GM18499 (cell line): ENCODE results near the gene IL26.
"Not testable (repeated sequence)": the region's sequence is repeated elsewhere in the genome, so short reads cannot be mapped to it uniquely, and the experiment has no call there.

ENCODE experiments used
- ATAC-seq: cut with Tn5 transposase; IDR thresholded peaks from one replicate; pipeline ENCODE4 v1.9.1; 2021; ENCODE audit warnings: moderate number of reproducible peaks; ENCODE audit not compliant: insufficient read depth, unreplicated experiment

IL26 gene

GRCh38 chr12:68240975-68241374, 15.4 kb upstream of the IL26 start:
- ATAC-seq: peak; percentile 98

- no peak for ATAC-seq
Measured at GRCh38 chr12:68240079-68240478, 14.5 kb upstream of the IL26 start.

DNA sequence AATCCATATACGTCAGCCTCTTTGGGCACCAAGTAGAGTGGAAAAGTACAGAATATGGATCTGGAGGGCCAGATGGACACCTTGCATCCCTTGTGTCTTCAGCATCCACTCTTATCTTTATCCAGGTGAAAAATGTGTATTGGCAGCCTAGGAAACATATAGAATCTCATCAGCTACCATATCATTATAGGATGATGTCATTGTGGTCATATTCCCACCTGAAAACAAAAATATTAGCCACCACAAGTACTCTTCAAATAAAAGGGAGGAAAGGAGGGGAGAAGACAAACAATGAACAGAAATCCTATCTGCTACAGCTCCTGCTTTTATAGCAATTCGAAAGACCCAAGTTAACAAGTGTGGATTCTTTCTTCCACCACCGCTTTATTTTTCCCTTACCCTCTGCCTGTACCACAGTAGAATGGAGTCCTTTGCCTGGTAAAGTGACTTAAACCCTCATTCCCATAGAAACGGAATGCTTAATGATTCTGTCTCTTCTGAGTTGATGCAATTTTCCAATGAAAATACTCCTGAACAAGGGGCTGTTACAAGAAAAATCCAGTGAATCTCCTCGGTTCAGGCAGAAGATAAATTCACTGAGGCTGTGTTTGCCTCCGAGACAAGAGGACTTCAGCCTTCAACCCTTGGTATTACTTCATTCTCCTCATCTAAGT, 13.8 kb upstream of the IL26 start:
- ATAC-seq: no peak

GRCh38 chr12:68237619-68238018, 12.0 kb upstream of the IL26 start:
- ATAC-seq: no peak

DNA sequence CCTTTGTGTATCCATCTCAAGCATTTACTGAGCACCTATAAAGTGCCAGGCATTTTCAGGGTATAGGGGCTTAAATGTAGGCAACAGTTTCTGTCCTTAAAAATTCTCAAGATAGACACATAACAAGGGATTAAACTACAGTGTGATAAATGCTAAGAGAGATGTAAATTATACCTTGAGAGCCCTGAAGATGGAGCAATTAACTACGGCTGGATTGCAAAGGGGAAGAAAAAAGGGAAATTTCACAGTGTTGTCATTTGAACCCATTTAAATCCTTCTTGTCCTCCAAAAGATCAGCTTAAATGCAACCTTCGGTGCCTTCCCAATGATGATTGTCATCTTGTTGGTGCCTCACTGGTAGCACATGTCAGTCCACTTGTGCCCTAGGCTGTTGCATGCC, 11.5 kb upstream of the IL26 start:
- ATAC-seq: no peak

DNA sequence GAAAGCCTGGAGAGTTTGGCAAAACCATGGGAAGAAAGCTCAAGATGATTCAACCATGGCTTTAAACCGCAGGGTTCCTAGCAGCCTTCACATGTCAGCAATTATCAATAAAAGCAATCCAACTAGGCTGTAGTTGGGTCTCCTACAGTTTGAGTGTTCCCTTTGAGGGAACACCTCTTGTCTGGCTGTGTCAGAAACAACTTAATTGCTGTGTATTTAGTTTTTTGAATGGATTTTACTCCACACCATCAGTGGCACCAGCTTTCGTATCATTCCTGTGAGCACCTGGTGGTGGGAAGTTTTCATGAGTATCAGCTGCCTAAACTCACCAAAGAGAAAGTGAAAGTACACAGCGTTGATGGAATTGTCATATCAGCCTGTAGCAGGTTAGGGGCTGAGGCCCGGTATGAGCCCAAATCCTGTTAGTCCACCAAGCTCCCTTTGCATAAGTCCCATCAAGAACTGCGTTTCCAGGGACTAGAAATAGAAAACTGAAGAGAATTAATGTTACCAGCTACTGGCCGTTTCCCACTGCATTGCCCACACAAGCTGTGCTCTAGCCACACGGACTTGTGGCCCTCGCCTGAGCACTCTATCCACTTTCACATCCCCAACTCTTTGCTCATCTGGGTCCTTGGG, 10.9 kb upstream of the IL26 start:
- no peak for ATAC-seq

DNA sequence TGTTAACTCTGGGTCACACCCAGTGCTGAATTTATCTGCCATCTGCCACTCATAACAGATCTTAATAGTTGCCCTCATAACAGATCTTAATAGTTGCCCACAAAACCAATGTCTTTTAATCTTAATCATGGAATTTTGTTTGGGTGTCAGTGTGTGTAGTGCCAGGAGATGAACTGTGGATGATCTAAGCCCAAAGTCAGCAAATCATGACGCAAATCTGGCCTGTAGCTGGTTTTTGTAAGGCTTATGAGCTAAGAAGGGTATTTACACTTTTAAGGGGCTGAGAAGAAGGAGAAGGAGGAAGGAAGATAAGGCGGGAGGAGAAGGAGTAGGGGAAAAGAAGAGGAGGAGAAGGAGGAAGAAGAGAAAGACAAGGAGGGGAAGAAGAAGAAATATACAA, 10.0 kb upstream of the IL26 start:
- no peak for ATAC-seq

DNA sequence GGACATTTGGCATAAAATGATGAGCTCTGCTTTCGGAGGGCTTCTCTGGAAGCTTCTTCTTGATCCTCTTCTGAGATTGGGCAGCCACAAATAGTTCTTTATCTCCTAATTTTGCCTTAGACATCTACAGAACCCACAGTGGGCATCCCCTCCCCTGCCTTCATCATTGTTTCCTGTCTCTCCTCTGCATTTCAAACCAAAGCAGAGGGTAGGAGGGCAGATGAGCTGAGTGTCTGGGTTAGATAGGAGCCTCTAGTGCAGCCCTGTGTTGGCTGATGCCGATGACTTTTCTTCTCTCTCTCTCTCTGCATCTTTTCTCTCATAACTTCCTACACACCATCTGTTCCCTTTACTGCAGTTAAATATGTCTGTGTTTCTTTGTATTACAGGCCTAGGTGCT, 8.5 kb upstream of the IL26 start:
- ATAC-seq: no peak

GRCh38 chr12:68233498-68233897, 7.9 kb upstream of the IL26 start:
- ATAC-seq: no peak

DNA sequence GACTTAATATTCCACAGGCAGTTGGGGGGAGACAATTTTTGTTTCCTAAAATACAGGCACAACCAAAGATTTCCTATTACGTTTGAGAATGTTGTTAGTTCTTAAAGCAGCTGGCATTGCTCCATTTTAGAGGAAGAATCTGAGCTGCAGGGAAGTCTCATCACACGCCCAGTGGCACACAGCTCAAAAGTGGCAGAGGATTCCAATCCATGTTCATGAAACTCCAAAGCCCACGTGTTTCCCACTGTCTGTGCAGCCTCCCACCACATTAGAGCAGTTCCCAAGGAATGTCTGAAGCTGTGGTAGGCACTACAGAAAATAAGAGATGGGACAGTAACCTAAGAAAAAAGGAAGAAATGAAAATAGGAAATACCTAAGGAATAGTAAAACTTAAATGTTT, 6.1 kb upstream of the IL26 start:
- no peak for ATAC-seq

- peak; percentile 68 for ATAC-seq
Measured at GRCh38 chr12:68231229-68231628, 5.6 kb upstream of the IL26 start.

DNA sequence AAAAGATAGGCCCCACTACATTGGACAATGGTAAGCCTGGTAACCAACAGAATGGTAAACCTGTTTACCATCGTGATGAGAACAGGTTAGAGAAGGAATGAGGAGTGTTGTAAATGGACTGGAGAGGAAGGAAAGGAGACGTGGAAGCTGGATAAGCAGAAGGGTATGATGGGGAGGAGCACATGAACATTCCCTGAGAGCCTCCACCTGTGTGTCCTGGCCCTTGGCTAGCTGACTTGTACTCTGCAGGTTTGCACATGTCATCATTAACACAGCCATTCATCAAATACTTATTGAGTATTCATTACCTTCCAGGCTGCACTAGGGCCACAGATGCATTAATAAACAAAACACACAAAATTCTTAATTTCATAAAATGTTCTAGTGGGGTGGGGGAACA, 4.3 kb upstream of the IL26 start:
- no peak for ATAC-seq

- no peak for ATAC-seq
Measured at GRCh38 chr12:68227356-68227755, 1.7 kb upstream of the IL26 start.

DNA sequence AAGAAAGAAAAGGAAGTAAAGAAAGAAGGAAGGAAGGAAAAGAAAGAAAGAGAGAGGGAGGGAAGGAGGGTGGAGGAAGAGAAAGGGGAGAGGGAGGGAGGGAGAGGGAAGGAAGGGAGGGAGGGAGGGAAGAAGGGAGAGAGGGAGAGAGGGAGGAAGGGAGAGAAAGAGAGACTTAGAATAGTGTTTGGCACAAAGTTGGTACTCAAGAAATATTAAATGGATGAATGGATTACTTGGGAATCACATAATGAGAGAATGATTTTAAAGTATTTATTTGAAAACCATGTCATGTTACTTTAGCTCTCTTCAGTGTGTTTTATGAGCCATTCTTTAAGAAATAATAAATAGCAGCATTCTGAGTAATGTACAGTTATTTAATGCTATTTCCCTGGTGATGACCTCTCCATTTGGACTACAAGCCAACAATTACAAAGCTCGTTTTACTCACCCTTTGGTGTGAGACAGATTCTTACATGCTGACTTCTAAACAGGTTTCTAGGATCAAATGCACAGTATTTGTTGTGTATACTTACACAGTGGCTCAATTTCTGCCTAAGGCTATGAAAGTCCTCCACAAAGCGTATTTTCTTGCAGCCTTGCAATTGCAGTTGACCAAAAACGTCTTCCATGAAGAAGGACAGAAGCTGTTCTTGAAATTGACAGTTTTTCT, 861 bp downstream of the IL26 start:
- ATAC-seq: no peak

- ATAC-seq: peak; percentile 79
Measured at GRCh38 chr12:68223067-68223747, 2.4 kb downstream of the IL26 start.

- no peak for ATAC-seq
Measured at GRCh38 chr12:68222326-68222725, 3.3 kb downstream of the IL26 start.

DNA sequence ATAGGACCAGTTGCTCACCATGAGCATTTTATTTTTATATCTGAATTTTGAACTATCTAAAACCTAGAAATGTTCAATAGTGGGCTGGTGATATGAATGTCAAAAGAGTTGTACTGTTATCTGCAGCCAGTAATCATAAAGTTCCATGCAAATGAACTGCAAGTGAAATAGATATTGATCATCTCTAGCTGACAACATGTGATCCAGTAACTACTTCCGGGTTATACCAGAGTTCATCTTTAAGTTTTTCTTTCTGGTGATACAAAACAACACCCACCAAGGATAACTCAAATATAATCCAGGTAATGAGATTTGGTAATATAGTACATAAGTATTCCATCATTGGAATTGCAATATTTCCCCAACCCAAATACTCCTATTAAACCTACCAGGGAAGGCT, 4.1 kb downstream of the IL26 start:
- ATAC-seq: no peak

GRCh38 chr12:68210875-68211274, 14.7 kb downstream of the IL26 start:
- no peak for ATAC-seq

GRCh38 chr12:68209048-68209728, 16.4 kb downstream of the IL26 start:
- not testable (repeated sequence) for ATAC-seq

DNA sequence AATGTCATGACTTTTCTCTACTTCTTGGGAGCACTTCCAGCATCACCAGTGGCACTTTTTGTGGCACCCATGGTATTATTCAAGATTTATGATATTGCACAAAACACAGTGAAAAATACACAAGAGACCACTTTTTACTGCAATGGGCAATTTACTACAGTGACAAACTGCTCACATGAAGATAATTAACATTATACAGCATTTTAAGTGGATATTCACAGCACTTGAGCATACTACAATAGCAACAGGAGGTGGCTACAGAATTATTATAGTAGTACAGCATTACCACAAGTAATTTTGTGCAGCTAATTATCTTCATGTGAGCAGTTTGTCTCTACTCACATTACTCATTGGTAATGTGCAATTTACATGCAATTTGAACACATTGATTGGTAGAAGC, 18.3 kb downstream of the IL26 start:
- no peak for ATAC-seq

- no peak for ATAC-seq
Measured at GRCh38 chr12:68206446-68206845, 19.2 kb downstream of the IL26 start.
